ENCODE data around the gene ARHGAP40.

The ARHGAP40 gene

DNA sequence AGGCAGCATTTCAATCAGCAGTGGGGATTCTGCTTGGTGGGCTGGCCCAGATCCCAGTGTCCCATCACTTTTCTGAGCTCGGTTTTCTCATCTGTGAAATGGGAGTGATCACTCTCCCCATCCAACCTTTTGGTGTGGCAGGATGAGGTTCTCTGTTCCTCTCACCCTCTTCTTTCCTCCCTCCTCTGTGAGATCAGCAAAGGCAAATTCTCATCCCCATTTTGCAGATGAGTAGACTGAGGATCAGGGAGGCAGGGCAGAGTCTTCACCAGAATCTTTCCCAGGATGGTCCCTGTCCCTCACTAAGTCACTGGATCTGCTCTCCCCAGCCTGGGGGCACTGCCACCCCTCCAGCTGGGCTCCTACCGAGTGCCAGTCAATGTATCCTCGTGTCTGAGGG is 62.1 kb downstream of the ARHGAP40 start (continued):
- TF ChIP-seq, protein P1, sequence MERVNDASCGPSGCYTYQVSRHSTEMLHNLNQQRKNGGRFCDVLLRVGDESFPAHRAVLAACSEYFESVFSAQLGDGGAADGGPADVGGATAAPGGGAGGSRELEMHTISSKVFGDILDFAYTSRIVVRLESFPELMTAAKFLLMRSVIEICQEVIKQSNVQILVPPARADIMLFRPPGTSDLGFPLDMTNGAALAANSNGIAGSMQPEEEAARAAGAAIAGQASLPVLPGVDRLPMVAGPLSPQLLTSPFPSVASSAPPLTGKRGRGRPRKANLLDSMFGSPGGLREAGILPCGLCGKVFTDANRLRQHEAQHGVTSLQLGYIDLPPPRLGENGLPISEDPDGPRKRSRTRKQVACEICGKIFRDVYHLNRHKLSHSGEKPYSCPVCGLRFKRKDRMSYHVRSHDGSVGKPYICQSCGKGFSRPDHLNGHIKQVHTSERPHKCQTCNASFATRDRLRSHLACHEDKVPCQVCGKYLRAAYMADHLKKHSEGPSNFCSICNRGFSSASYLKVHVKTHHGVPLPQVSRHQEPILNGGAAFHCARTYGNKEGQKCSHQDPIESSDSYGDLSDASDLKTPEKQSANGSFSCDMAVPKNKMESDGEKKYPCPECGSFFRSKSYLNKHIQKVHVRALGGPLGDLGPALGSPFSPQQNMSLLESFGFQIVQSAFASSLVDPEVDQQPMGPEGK (CRISPR knock-in tag; IDR thresholded peaks at IDR 0.05; ENCODE audit: borderline replicate concordance), result no peak
- no peak for TF ChIP-seq ZC3H10 (CRISPR knock-in tag; IDR thresholded peaks at IDR 0.05)
- no peak for TF ChIP-seq ARNTL (CRISPR knock-in tag; IDR thresholded peaks at IDR 0.05; ENCODE audit: borderline replicate concordance, low read depth)

DNA sequence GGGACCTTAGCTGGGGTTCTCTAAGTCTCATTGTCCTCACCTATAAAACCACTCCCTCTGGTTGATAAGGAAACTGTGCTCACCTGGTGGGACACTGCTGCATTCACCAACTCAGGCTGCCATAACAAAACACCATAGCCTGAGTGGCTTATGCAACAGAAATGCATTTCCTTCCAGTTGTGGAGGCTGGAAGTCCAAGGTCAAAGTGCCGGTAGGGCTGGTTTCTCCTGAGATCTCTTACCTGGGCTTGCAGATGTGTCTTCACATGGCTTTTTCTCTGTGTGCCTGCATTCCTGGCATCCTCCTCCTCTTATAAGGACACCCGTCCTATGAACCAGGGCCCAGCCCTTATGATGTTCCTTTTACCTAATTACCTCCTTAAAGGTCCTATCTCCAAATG is 62.7 kb downstream of the ARHGAP40 start:
- no peak for ATAC-seq
- TF ChIP-seq, protein P2, sequence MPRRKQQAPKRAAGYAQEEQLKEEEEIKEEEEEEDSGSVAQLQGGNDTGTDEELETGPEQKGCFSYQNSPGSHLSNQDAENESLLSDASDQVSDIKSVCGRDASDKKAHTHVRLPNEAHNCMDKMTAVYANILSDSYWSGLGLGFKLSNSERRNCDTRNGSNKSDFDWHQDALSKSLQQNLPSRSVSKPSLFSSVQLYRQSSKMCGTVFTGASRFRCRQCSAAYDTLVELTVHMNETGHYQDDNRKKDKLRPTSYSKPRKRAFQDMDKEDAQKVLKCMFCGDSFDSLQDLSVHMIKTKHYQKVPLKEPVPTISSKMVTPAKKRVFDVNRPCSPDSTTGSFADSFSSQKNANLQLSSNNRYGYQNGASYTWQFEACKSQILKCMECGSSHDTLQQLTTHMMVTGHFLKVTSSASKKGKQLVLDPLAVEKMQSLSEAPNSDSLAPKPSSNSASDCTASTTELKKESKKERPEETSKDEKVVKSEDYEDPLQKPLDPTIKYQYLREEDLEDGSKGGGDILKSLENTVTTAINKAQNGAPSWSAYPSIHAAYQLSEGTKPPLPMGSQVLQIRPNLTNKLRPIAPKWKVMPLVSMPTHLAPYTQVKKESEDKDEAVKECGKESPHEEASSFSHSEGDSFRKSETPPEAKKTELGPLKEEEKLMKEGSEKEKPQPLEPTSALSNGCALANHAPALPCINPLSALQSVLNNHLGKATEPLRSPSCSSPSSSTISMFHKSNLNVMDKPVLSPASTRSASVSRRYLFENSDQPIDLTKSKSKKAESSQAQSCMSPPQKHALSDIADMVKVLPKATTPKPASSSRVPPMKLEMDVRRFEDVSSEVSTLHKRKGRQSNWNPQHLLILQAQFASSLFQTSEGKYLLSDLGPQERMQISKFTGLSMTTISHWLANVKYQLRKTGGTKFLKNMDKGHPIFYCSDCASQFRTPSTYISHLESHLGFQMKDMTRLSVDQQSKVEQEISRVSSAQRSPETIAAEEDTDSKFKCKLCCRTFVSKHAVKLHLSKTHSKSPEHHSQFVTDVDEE (CRISPR knock-in tag; IDR thresholded peaks at IDR 0.05), result no peak
- TF ChIP-seq ISL1 (CRISPR knock-in tag; IDR thresholded peaks at IDR 0.05) (no peak), OSR1 (CRISPR knock-in tag; IDR thresholded peaks at IDR 0.05) (no peak), TOX (CRISPR knock-in tag; IDR thresholded peaks at IDR 0.05; ENCODE audit: borderline replicate concordance) (no peak), ZNF70 (CRISPR knock-in tag; IDR thresholded peaks at IDR 0.05) (no peak), ZNF565 (CRISPR knock-in tag; conservative IDR thresholded peaks at IDR 0.05; ENCODE audit: low read depth) (no peak), GLIS3 (CRISPR knock-in tag; IDR thresholded peaks at IDR 0.05) (no peak), ZFP30 (CRISPR knock-in tag; IDR thresholded peaks at IDR 0.05) (no peak)
- TF ChIP-seq, protein P3, sequence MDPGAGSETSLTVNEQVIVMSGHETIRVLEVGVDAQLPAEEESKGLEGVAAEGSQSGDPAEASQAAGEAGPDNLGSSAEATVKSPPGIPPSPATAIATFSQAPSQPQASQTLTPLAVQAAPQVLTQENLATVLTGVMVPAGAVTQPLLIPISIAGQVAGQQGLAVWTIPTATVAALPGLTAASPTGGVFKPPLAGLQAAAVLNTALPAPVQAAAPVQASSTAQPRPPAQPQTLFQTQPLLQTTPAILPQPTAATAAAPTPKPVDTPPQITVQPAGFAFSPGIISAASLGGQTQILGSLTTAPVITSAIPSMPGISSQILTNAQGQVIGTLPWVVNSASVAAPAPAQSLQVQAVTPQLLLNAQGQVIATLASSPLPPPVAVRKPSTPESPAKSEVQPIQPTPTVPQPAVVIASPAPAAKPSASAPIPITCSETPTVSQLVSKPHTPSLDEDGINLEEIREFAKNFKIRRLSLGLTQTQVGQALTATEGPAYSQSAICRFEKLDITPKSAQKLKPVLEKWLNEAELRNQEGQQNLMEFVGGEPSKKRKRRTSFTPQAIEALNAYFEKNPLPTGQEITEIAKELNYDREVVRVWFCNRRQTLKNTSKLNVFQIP (CRISPR knock-in tag; IDR thresholded peaks at IDR 0.05; ENCODE audit: borderline replicate concordance, low read depth), result no peak

DNA sequence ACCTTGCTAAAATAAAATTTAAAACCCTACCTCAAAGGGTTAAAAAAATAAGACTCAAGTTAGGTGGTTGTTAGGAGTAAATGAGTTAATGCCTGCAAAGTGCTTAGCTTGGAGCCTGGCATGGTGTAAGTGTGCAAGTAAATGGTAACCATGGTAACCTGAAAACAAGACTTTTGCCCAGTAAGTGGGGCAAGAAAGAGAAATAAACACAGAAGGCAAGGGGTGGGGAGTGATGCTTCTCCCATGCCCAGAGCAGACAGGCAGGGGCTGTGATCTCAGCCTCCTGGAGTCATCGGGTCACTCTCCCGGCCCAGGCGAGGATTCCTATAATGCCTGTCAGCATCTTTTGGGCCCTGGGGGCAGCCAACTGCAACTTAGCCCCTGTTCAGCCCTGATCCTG is 63.5 kb downstream of the ARHGAP40 start:
- TF ChIP-seq, protein P3 (CRISPR knock-in tag; IDR thresholded peaks at IDR 0.05; ENCODE audit: borderline replicate concordance, low read depth), result no peak
- TF ChIP-seq GLIS3 (CRISPR knock-in tag; IDR thresholded peaks at IDR 0.05) (no peak), TCF4 (CRISPR knock-in tag; IDR thresholded peaks at IDR 0.05; ENCODE audit: borderline replicate concordance) (no peak), OSR1 (CRISPR knock-in tag; IDR thresholded peaks at IDR 0.05) (no peak), ZNF565 (CRISPR knock-in tag; conservative IDR thresholded peaks at IDR 0.05; ENCODE audit: low read depth) (no peak), TOX (CRISPR knock-in tag; IDR thresholded peaks at IDR 0.05; ENCODE audit: borderline replicate concordance) (no peak), ARNTL (CRISPR knock-in tag; IDR thresholded peaks at IDR 0.05; ENCODE audit: borderline replicate concordance, low read depth) (no peak), ESRRG (CRISPR knock-in tag; IDR thresholded peaks at IDR 0.05) (no peak), ZFP30 (CRISPR knock-in tag; IDR thresholded peaks at IDR 0.05) (no peak)
- TF ChIP-seq, protein P2 (CRISPR knock-in tag; IDR thresholded peaks at IDR 0.05), result no peak
- TF ChIP-seq, protein P4, sequence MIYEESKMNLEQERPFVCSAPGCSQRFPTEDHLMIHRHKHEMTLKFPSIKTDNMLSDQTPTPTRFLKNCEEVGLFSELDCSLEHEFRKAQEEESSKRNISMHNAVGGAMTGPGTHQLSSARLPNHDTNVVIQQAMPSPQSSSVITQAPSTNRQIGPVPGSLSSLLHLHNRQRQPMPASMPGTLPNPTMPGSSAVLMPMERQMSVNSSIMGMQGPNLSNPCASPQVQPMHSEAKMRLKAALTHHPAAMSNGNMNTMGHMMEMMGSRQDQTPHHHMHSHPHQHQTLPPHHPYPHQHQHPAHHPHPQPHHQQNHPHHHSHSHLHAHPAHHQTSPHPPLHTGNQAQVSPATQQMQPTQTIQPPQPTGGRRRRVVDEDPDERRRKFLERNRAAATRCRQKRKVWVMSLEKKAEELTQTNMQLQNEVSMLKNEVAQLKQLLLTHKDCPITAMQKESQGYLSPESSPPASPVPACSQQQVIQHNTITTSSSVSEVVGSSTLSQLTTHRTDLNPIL (CRISPR knock-in tag; IDR thresholded peaks at IDR 0.05; ENCODE audit: low read depth), result no peak
- TF ChIP-seq, protein P1 (CRISPR knock-in tag; IDR thresholded peaks at IDR 0.05; ENCODE audit: borderline replicate concordance), result no peak
- ATAC-seq, result no peak
